HepG2 (cell line): ENCODE results near the gene MRNIP. TPM values are rescaled to one million over a fixed set of nuclear protein-coding genes. Genes with fewer than 3 reads are reported as not detected.

Source experiments
- FOXJ3 ChIP-seq: sonication (generic); formaldehyde crosslinking; IDR thresholded peaks from 2 replicates; pipeline ENCODE4 v1.4.0; 2020; ENCODE audit warnings: missing genetic modification reagents, mild to moderate bottlenecking, borderline replicate concordance
- GLMP ChIP-seq: sonication (generic); formaldehyde crosslinking; IDR thresholded peaks from 2 replicates; pipeline ENCODE4 v1.9.0; 2021; ENCODE audit warnings: missing genetic modification reagents, mild to moderate bottlenecking, borderline replicate concordance
- HNRNPL ChIP-seq: fragments of 200-400 bp; formaldehyde crosslinking; IDR thresholded peaks from 2 replicates; pipeline ENCODE4 v1.6.1; 2017; ENCODE audit warnings: mild to moderate bottlenecking, low read depth, low read length
- MEIS1 ChIP-seq: sonication (generic); formaldehyde crosslinking; IDR thresholded peaks from 2 replicates; pipeline ENCODE4 v1.9.0; 2021; ENCODE audit warnings: mild to moderate bottlenecking, missing genetic modification reagents, moderate library complexity, borderline replicate concordance
- MNT ChIP-seq: fragments of 450-650 bp; IDR thresholded peaks from 2 replicates; pipeline ENCODE4 v1.6.1; 2016
- POLR2AphosphoS5 ChIP-seq: IDR thresholded peaks from 2 replicates; pipeline ENCODE4 v1.6.1; 2012; ENCODE audit warnings: low read depth, low read length
- TAF1 ChIP-seq: sonication (generic); formaldehyde crosslinking; IDR thresholded peaks from 2 replicates; pipeline ENCODE4 v1.4.0; 2020; ENCODE audit warnings: missing genetic modification reagents
- TCF12 ChIP-seq, 2 experiments: fragments of 450-650 bp in 1 of 2; sonication (generic) in 1 of 2; formaldehyde crosslinking in 1 of 2; IDR thresholded peaks; 2 replicates each; pipeline versions ENCODE4 v1.6.1 to v1.8.0; 2017 to 2022; ENCODE audit warnings: antibody characterized with exemption in 1 of 2, mild to moderate bottlenecking in 1 of 2, missing genetic modification reagents in 1 of 2, moderate library complexity in 1 of 2
- ZBTB7A ChIP-seq: sonication (generic); formaldehyde crosslinking; IDR thresholded peaks from 2 replicates; pipeline ENCODE4 v1.8.0; 2022; ENCODE audit warnings: mild to moderate bottlenecking, missing genetic modification reagents
- ZNF724P ChIP-seq: sonication (generic); formaldehyde crosslinking; IDR thresholded peaks from 2 replicates; pipeline ENCODE4 v1.8.0; 2022; ENCODE audit warnings: missing genetic modification reagents, borderline replicate concordance
- ZNF737 ChIP-seq: sonication (generic); formaldehyde crosslinking; IDR thresholded peaks from 2 replicates; pipeline ENCODE4 v1.5.0; 2020; ENCODE audit warnings: missing genetic modification reagents, mild to moderate bottlenecking, borderline replicate concordance
- ZNF772 ChIP-seq: sonication (generic); formaldehyde crosslinking; IDR thresholded peaks from 2 replicates; pipeline ENCODE4 v1.5.0; 2020; ENCODE audit warnings: mild to moderate bottlenecking, missing genetic modification reagents
- ZNF800 ChIP-seq: sonication (generic); formaldehyde crosslinking; IDR thresholded peaks from 2 replicates; pipeline ENCODE4 v1.4.0; 2020; ENCODE audit warnings: missing genetic modification reagents
- ZSCAN21 ChIP-seq: sonication (generic); formaldehyde crosslinking; IDR thresholded peaks from 2 replicates; pipeline ENCODE4 v1.8.0; 2022; ENCODE audit warnings: mild to moderate bottlenecking, missing genetic modification reagents, moderate library complexity, borderline replicate concordance
- polyA plus RNA-seq, 8 experiments: library from polyadenylated mRNA; depleted of rRNA in 3 of 8; stranded (reverse) in 7 of 8; unstranded in 1 of 8; fragments of >200 nt; fragmentation: Illumina TruSeq in 4 of 8; extraction: Trizol in 4 of 8; gene quantifications; 2 replicates each; pipeline versions ENCODE4 v1.2.1 to v1.2.3, GENCODE V29; 2011 to 2016; ENCODE audit warnings: low read depth in 4 of 8, missing spikeins in 1 of 8, mixed read lengths in 1 of 8; ENCODE audit not compliant: insufficient read depth in 1 of 8
- total RNA-seq, 5 experiments: library from RNA; depleted of rRNA; stranded (reverse); fragments of >200 nt; fragmentation: Illumina TruSeq; extraction: Trizol; gene quantifications; 2 replicates each; pipeline ENCODE4 v1.2.3, GENCODE V29; 2016; ENCODE audit warnings: low read depth in 1 of 5
- TF ChIP-seq, protein P1 (sequence below): sonication (generic); formaldehyde crosslinking; IDR thresholded peaks from 2 replicates; pipeline ENCODE4 v1.4.0; 2020; ENCODE audit warnings: mild to moderate bottlenecking, missing genetic modification reagents
- TF ChIP-seq, protein P2 (sequence below): sonication (generic); formaldehyde crosslinking; IDR thresholded peaks from 2 replicates; pipeline ENCODE4 v1.4.0; 2020; ENCODE audit warnings: missing genetic modification reagents
- TF ChIP-seq, protein P3 (sequence below): sonication (generic); formaldehyde crosslinking; IDR thresholded peaks from 2 replicates; pipeline ENCODE4 v1.4.0; 2020; ENCODE audit warnings: mild to moderate bottlenecking, low read depth, missing genetic modification reagents
- TF ChIP-seq, protein P4 (sequence below): sonication (generic); formaldehyde crosslinking; IDR thresholded peaks from 2 replicates; pipeline ENCODE4 v1.5.0; 2020; ENCODE audit warnings: mild to moderate bottlenecking, missing genetic modification reagents

MRNIP gene
- total and polyA plus RNA-seq, 2 of the 13 experiments (the other 11 are each of a cell fraction or from before 2014, with no cell fraction given): 15.5 to 34.1 TPM

DNA sequence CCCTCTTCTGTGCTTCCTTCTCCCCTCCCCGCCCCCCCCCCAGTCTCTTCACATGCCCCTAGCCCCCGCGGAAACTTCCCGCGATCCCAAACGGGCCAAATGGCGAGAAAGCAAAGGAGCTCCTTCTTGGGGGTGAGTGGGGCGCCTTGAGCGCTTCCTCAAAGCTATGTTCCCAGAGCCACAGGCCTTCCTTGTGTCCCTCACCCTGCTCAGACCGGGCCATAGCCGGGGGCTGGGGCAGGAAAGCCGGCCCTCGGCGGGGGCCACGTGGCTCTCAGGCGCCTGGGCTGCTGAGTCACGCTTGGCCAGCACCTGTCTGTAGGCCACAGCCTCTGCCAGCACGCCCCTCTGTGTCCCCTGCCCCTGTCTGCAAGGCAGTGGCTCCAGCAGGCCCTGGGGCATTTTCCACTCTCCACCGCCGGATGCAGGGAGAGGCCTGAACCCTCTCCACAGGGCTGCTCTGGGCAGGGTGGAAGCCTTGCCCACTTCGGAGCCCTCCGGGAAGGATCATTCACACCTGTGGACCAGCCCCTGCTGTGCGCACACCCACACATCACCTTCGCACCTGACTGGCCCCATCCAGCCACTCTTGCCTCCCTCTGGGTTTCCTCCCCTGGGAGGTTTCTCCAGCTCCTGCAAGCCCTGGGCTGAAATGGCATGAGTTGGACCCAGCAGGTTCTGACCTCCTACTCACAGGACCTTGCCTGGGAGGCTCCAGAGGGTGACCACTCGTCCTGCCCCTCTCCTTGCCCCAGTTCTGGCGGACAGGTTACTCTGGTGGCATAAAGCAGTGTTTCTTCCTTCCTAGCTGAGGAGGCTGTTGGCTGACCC, 39.1 kb downstream of the MRNIP start (continued):
- peak; percentile 45; the same call in 1 of the 2 replicates for TF ChIP-seq ZNF772
- 0 out of 2 replicates have a peak, but pooled peaks have one; percentile 66 for TF ChIP-seq ZBTB7A (CRISPR knock-in tag)
- peak; percentile 32 for TF ChIP-seq TAF1 (CRISPR knock-in tag)
- 0 out of 2 replicates have a peak, but pooled peaks have one; percentile 17 for TF ChIP-seq ZNF800 (CRISPR knock-in tag)
- TF ChIP-seq, protein P1, sequence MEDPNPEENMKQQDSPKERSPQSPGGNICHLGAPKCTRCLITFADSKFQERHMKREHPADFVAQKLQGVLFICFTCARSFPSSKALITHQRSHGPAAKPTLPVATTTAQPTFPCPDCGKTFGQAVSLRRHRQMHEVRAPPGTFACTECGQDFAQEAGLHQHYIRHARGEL (CRISPR knock-in tag): peak; percentile 43; the same call in 1 of the 2 replicates
- no peak for TF ChIP-seq MEIS1
- TF ChIP-seq MNT: peak; percentile 76
- TF ChIP-seq ZNF737 (CRISPR knock-in tag): no peak
- TF ChIP-seq GLMP (CRISPR knock-in tag): no peak
- TF ChIP-seq, protein P2, sequence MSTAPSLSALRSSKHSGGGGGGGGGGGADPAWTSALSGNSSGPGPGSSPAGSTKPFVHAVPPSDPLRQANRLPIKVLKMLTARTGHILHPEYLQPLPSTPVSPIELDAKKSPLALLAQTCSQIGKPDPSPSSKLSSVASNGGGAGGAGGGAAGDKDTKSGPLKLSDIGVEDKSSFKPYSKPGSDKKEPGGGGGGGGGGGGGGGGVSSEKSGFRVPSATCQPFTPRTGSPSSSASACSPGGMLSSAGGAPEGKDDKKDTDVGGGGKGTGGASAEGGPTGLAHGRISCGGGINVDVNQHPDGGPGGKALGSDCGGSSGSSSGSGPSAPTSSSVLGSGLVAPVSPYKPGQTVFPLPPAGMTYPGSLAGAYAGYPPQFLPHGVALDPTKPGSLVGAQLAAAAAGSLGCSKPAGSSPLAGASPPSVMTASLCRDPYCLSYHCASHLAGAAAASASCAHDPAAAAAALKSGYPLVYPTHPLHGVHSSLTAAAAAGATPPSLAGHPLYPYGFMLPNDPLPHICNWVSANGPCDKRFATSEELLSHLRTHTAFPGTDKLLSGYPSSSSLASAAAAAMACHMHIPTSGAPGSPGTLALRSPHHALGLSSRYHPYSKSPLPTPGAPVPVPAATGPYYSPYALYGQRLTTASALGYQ: no peak
- no peak for TF ChIP-seq ZNF724P (CRISPR knock-in tag)
- TF ChIP-seq ZSCAN21: no peak; the same call in 1 of the 2 replicates
- no peak for TF ChIP-seq POLR2AphosphoS5
- TF ChIP-seq FOXJ3 (CRISPR knock-in tag): 0 out of 2 replicates have a peak, but pooled peaks have one; percentile 17
- no peak for TF ChIP-seq TCF12 (IDR thresholded peaks at IDR 0.05)
- peak; percentile 34; the same call in 1 of the 2 replicates for TF ChIP-seq TCF12 (CRISPR knock-in tag; IDR thresholded peaks at IDR 0.05)
- TF ChIP-seq, protein P3, sequence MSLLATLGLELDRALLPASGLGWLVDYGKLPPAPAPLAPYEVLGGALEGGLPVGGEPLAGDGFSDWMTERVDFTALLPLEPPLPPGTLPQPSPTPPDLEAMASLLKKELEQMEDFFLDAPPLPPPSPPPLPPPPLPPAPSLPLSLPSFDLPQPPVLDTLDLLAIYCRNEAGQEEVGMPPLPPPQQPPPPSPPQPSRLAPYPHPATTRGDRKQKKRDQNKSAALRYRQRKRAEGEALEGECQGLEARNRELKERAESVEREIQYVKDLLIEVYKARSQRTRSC: no peak
- TF ChIP-seq, protein P4, sequence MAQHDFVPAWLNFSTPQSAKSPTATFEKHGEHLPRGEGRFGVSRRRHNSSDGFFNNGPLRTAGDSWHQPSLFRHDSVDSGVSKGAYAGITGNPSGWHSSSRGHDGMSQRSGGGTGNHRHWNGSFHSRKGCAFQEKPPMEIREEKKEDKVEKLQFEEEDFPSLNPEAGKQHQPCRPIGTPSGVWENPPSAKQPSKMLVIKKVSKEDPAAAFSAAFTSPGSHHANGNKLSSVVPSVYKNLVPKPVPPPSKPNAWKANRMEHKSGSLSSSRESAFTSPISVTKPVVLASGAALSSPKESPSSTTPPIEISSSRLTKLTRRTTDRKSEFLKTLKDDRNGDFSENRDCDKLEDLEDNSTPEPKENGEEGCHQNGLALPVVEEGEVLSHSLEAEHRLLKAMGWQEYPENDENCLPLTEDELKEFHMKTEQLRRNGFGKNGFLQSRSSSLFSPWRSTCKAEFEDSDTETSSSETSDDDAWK (CRISPR knock-in tag): no peak
- TF ChIP-seq HNRNPL: peak; percentile 88
